B cell (primary cell): ENCODE results near the gene RABGAP1L. TPM values are rescaled to one million over a fixed set of nuclear protein-coding genes. Genes with fewer than 3 reads are reported as not detected.

ENCODE experiments used
- ATAC-seq: fragments of 200-7000 bp; cut with Tn5 transposase; one replicate; pipeline ENCODE4 v1.10.0; 2021; ENCODE audit warnings: low read depth, mild to moderate bottlenecking, moderate number of reproducible peaks, moderate library complexity
- CTCF ChIA-PET: fragments of 350-600 bp; sonication (Branson Sonifier 250); formaldehyde crosslinking; loops from one replicate; lab custom pipeline; 2021; ENCODE audit warnings: antibody characterized with exemption, inconsistent platforms; lab: Charles Lee
- POLR2A ChIA-PET: fragments of 350-600 bp; sonication (Branson Sonifier 250); formaldehyde crosslinking; loops from one replicate; lab custom pipeline; 2021; ENCODE audit warnings: antibody characterized with exemption; lab: Charles Lee
- DNase-seq: peaks from one replicate; pipeline ENCODE4 v3.0.0; 2013
- H2AFZ ChIP-seq: 2 replicates; pipeline ENCODE4 v1.6.1; 2012; ENCODE audit warnings: mild to moderate bottlenecking, low read depth, low read length; ENCODE audit not compliant: insufficient read depth, poor library complexity, severe bottlenecking
- H3K27ac ChIP-seq, 2 donors: 1 replicate in 1 of 2; 2 replicates in 1 of 2; pipeline ENCODE4 v1.5.1; 2012 to 2013; ENCODE audit warnings: low read length in 2 of 2, mild to moderate bottlenecking in 2 of 2, moderate library complexity in 1 of 2
- H3K27me3 ChIP-seq, 4 experiments: fragments of 200-600 bp in 1 of 4; sonication (generic) in 1 of 4; replicated peaks in 1 of 4; 1 replicate in 2 of 4; 2 replicates in 2 of 4; pipeline versions ENCODE4 v1.6.1 to v1.7.0; 2013 to 2016; ENCODE audit warnings: low read length in 3 of 4, mild to moderate bottlenecking in 2 of 4, mixed read lengths in 1 of 4, moderate library complexity in 1 of 4; ENCODE audit not compliant: insufficient read depth in 4 of 4, control insufficient read depth in 3 of 4; ENCODE audit errors: control extremely low read depth in 1 of 4
- H3K36me3 ChIP-seq, 2 experiments: replicated peaks in 1 of 2; 1 replicate in 1 of 2; 2 replicates in 1 of 2; pipeline versions ENCODE4 v1.6.1 to v1.7.1; 2013; ENCODE audit warnings: low read length in 1 of 2; ENCODE audit not compliant: insufficient read depth in 2 of 2, control insufficient read depth in 1 of 2; ENCODE audit errors: control extremely low read depth in 1 of 2, extremely low read depth in 1 of 2
- H3K4me1 ChIP-seq, 2 donors: fragments of 200-600 bp in 1 of 2; sonication (generic) in 1 of 2; 1 replicate in 1 of 2; 2 replicates in 1 of 2; pipeline versions ENCODE4 v1.5.1 to v1.6.1; 2013 to 2017; ENCODE audit warnings: low read length in 2 of 2; ENCODE audit not compliant: control insufficient read depth in 2 of 2, insufficient read depth in 2 of 2
- H3K4me2 ChIP-seq: replicated peaks from 2 replicates; pipeline ENCODE3; 2012; ENCODE audit warnings: mild to moderate bottlenecking, low read depth, low read length; ENCODE audit not compliant: poor library complexity, severe bottlenecking
- H3K4me3 ChIP-seq, 5 experiments: fragments of 200-600 bp in 1 of 5; sonication (generic) in 1 of 5; 1 replicate in 3 of 5; 2 replicates in 2 of 5; pipeline versions ENCODE4 v1.5.1 to v1.7.0; 2011 to 2016; ENCODE audit warnings: low read length in 4 of 5, mild to moderate bottlenecking in 4 of 5, low read depth in 2 of 5, control low read depth in 1 of 5, moderate library complexity in 1 of 5; ENCODE audit not compliant: insufficient read depth in 1 of 5; ENCODE audit errors: control extremely low read depth in 1 of 5, extremely low read depth in 1 of 5
- H3K79me2 ChIP-seq: fragments of 200-600 bp; sonication (generic); one replicate; pipeline ENCODE4 v1.6.0; 2016; ENCODE audit warnings: low read length; ENCODE audit not compliant: control insufficient read depth, insufficient read depth
- H3K9ac ChIP-seq: fragments of 200-600 bp; sonication (generic); 2 replicates; pipeline ENCODE4 v1.6.1; 2017; ENCODE audit warnings: mild to moderate bottlenecking, low read length, moderate library complexity
- H3K9me3 ChIP-seq, 3 donors: one replicate each; pipeline versions ENCODE4 v1.6.1 to v1.7.1; 2013; ENCODE audit warnings: low read length in 2 of 3; ENCODE audit not compliant: control insufficient read depth in 2 of 3, insufficient read depth in 1 of 3; ENCODE audit errors: control extremely low read depth in 1 of 3
- H4K20me1 ChIP-seq: 2 replicates; pipeline ENCODE4 v1.6.0; 2012; ENCODE audit warnings: mild to moderate bottlenecking, low read length; ENCODE audit not compliant: insufficient read depth, control insufficient read depth, poor library complexity, severe bottlenecking
- H3K27ac Mint-ChIP-seq: one replicate; pipeline ENCODE4 v1.8.0; 2021; ENCODE audit warnings: mixed read lengths
- H3K27me3 Mint-ChIP-seq: one replicate; pipeline ENCODE4 v1.8.0; 2021; ENCODE audit warnings: mixed read lengths
- H3K4me1 Mint-ChIP-seq: one replicate; pipeline ENCODE4 v1.8.0; 2021; ENCODE audit warnings: mixed read lengths
- H3K4me3 Mint-ChIP-seq: one replicate; pipeline ENCODE4 v1.8.0; 2021; ENCODE audit warnings: mixed read lengths
- H3K9me3 Mint-ChIP-seq: one replicate; pipeline ENCODE4 v1.8.0; 2022; ENCODE audit warnings: mixed read lengths; ENCODE audit not compliant: insufficient read depth
- CTCF ChIP-seq: fragments of 200-600 bp; IDR thresholded peaks from one replicate; pipeline ENCODE4 v1.8.0; 2022; ENCODE audit warnings: antibody characterized with exemption, mild to moderate bottlenecking
- EZH2 ChIP-seq: IDR thresholded peaks from 2 replicates; pipeline ENCODE4 v1.6.1; 2012; ENCODE audit warnings: borderline replicate concordance, low read depth, mild to moderate bottlenecking, moderate library complexity, low read length; ENCODE audit not compliant: insufficient read depth, poor library complexity, severe bottlenecking
- WGBS: methylation state at CpG from one replicate; pipeline ENCODE4 v1.1.5; 2013; ENCODE audit warnings: missing lambda C conversion rate; ENCODE audit not compliant: insufficient coverage; 5-methylcytosine and 5-hydroxymethylcytosine counted together
- intact Hi-C: fragments of 100-400 bp; cut with micrococcal nuclease; formaldehyde crosslinking; loops from one replicate; pipeline ENCODE4 v1.10.0; 2022
- polyA plus RNA-seq: library from polyadenylated mRNA; depleted of rRNA; stranded (reverse); fragments of >200 nt; gene quantifications from 2 replicates; pipeline ENCODE4 v1.2.3, GENCODE V29; 2012
- total RNA-seq, 2 donors: library from RNA; stranded (reverse); fragments of 120-200 nt in 1 of 2; gene quantifications; 1 replicate in 1 of 2; 2 replicates in 1 of 2; pipeline versions ENCODE4 v1.2.3 to v1.2.4, GENCODE V29; 2013 to 2022

Gene RABGAP1L
- total and polyA plus RNA-seq, 2 donors (not counting 1 experiment from before 2014, with no cell fraction given): 34.9 to 159 TPM

DNA sequence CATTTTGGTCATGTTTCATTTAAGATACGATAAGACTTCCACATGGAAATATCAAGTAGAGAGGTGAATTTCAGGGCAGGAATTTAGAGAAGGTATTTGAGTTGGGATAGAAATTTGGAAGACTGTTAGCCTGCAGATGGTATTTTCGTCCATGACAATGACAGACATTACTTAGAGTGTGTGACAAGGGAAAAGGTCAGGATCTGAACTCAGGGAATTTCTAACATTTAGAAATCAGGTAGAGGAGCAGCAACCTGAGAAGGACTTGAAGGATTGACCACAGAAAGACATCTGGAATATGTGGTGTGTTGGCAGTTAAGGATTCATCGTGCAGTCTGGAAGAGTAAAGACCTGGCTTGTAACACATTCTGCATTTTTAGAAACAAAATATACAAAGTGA lies 57.9 kb downstream of the RABGAP1L start:
- no peak overlapping the region for H3K27ac Mint-ChIP-seq

More for the DNA sequence above, 57.9 kb downstream of the RABGAP1L start:
- Histone ChIP-seq H3K4me3 (no peak overlapping the region), H3K27ac (peak overlapping the region in 1 of 2 donors; percentile 70), H4K20me1 (no peaks in the 10 kb centered on the region), H3K4me2 (no peak overlapping the region), H3K79me2 (peaks cover 28% of the 10 kb centered on the region), H3K4me1 (peaks cover 35% of the 10 kb centered on the region in 2 donors), H2AFZ (peak overlapping the region; percentile 48), H3K9me3 (no peaks in the 10 kb centered on the region), H3K9ac (no peak overlapping the region), H3K36me3 (peaks cover 3 to 5% of the 10 kb centered on the region in 2 experiments), H3K27me3 (no peaks in the 10 kb centered on the region)
- Mint-ChIP-seq H3K4me1 (peaks cover 36% of the 10 kb centered on the region), H3K4me3 (no peak overlapping the region), H3K9me3 (no peaks in the 10 kb centered on the region), H3K27me3 (no peaks in the 10 kb centered on the region)
- no peak for TF ChIP-seq EZH2
- TF ChIP-seq CTCF: no peak
- POLR2A ChIA-PET: no interaction called here
- 92% methylated on average over 2 of the region's 3 CpGs for WGBS
- DNase-seq (no peak), ATAC-seq (no peak)
- intact Hi-C loops: loop anchor here (1.0 to 5.0 kb wide), 7 partner anchors 58 to 1480 kb away; partner anchors contain the start of genes GAS5, RABGAP1L, RC3H1 and ZBTB37
- CTCF ChIA-PET: interaction anchor here (0.8 to 3.7 kb wide), 41 partner anchors 10 to 1473 kb away, joined by 3 to 19 read pairs (median 5); partner anchors contain the start of gene RABGAP1L
